T-helper 2 cell treated with Interferon-gamma antibody and Interleukin-4, amounts not matched to agents 5 μg/mL and 100 μg/mL, for 36 hours (primary cell): ENCODE results near the gene PPAT.
A peak's percentile ranks its signal among the peaks of the same experiment; 100 is the strongest.
"Not testable (repeated sequence)": the region's sequence is repeated elsewhere in the genome, so short reads cannot be mapped to it uniquely, and the experiment has no call there.

Source experiments
- DNase-seq: peaks from one replicate; pipeline ENCODE4 v3.0.0; 2021; ENCODE audit warnings: low spot score
- H3K27ac Mint-ChIP-seq: one replicate; pipeline ENCODE4 v1.8.0; 2021; ENCODE audit warnings: mild to moderate bottlenecking, mixed read lengths
- H3K27me3 Mint-ChIP-seq: one replicate; pipeline ENCODE4 v1.8.0; 2021; ENCODE audit warnings: low read depth, mixed read lengths
- H3K36me3 Mint-ChIP-seq: one replicate; pipeline ENCODE4 v1.8.0; 2021; ENCODE audit warnings: low read depth, mixed read lengths
- H3K4me1 Mint-ChIP-seq: one replicate; pipeline ENCODE4 v1.8.0; 2021; ENCODE audit warnings: low read depth, mixed read lengths
- H3K4me3 Mint-ChIP-seq: one replicate; pipeline ENCODE4 v1.8.0; 2022; ENCODE audit warnings: mild to moderate bottlenecking, moderate library complexity, mixed read lengths
- H3K9me3 Mint-ChIP-seq: one replicate; pipeline ENCODE4 v1.8.0; 2021; ENCODE audit warnings: mixed read lengths

PPAT gene

DNA sequence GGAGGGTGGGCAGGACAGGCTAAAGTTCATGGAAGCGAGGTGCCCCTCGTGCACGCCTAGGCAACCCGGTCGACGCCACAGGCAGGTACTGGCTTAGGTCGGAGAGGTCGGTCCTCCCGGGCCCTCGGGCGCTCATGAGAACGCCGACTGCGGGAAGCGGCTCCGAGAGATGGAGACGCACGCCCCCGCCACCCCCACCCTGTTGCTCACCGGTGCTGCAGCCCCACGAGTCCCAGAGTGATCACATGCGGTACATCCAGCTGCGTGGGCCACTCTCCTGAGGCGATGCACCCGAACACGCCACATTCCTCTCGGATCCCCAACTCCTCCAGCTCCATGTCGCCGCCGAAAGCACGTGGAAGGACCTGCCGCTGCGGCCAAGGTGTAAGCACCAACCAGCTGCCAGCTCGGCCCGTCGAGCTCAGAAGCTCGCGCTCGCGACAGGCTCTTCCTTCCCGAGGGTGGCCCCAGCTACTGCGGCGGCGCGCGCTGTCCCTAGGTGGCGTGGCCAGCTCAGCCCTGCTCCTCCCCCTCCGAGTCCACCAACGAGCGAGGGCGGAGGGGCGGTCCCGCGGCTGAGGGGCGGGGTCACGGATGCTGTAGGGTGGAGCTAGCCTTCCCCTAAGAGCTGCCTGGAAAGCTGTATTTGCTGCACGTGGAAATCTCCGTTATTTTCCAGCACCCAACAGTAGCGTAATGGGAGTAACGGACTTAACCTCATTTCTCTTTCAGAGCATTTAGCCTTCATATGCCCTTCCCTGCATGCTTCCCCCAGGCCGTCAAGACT lies at the start of gene PPAT:
TSS of gene PPAT (minus strand) at position 476 of the 787 bp plus-strand sequence. CDS start at position 338, 138 bp downstream.
- Mint-ChIP-seq H3K36me3 (peaks cover 14% of the 10 kb centered on the region), H3K9me3 (no peaks in the 10 kb centered on the region), H3K27me3 (no peaks in the 10 kb centered on the region), H3K4me3 (peak within 1 kb of the TSS; percentile 93), H3K27ac (peak within 1 kb of the TSS; percentile 97), H3K4me1 (peaks cover 30% of the 10 kb centered on the region)
- peak; percentile 96 for DNase-seq

- Mint-ChIP-seq H3K36me3 (peaks cover 49% of the 10 kb centered on the region), H3K4me1 (peaks cover 4% of the 10 kb centered on the region), H3K9me3 (no peaks in the 10 kb centered on the region), H3K27ac (no peak overlapping the region), H3K27me3 (no peaks in the 10 kb centered on the region), H3K4me3 (no peak overlapping the region)
- DNase-seq = no peak
These were observed 45.3 kb upstream of the PPAT start for GRCh38 chr4:56480691-56481090.

DNA sequence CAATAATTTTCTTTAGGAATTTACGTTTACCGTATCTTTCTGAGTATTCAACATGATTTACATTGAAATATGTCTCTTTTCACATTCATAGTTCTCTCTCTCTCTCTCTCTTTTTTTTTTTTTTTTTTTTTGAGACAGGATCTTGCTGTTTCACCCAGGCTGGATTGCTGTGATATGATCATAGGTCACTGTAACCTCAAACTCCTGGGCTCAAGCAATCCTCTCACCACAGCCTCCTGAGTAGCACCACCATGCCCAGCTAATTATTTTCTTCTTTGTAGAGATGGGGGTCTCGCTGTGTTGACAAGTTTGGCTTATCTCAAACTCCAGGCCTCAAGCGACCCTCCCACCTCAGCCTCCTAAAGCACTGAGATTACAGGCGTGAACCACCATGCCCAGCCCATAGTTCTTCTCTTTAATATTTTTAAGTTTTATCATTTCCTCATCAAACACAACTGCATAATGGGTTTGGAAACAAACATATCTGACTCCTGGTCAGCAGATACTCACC lies 41.8 kb upstream of the PPAT start:
- Mint-ChIP-seq H3K27ac (no peak overlapping the region), H3K27me3 (no peaks in the 10 kb centered on the region), H3K4me1 (peaks cover 6% of the 10 kb centered on the region), H3K36me3 (peaks cover 58% of the 10 kb centered on the region), H3K4me3 (no peak overlapping the region), H3K9me3 (no peaks in the 10 kb centered on the region)
- no peak for DNase-seq

DNA sequence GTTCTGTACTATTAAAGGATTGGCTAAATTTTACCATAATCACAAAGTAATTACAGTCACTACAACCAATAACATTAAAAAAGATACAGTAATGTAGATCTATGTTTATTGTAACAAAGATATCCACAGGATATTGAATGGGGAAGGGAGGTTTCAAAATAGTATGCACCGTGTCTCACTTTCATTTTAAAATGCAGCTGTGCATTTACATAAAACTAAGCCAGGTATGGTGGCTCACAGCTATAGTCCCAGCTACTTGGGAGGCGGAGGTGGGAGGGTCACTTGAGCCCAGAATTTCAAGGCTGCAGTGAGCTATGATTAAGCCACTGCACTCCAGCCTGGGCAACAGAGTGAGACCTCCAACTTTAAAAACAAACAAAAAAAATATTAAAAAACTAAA lies 40.5 kb upstream of the PPAT start:
- Mint-ChIP-seq H3K4me1 (peaks cover 8% of the 10 kb centered on the region), H3K36me3 (peaks cover 65% of the 10 kb centered on the region), H3K27ac (peak overlapping the region; percentile 15)

DNA sequence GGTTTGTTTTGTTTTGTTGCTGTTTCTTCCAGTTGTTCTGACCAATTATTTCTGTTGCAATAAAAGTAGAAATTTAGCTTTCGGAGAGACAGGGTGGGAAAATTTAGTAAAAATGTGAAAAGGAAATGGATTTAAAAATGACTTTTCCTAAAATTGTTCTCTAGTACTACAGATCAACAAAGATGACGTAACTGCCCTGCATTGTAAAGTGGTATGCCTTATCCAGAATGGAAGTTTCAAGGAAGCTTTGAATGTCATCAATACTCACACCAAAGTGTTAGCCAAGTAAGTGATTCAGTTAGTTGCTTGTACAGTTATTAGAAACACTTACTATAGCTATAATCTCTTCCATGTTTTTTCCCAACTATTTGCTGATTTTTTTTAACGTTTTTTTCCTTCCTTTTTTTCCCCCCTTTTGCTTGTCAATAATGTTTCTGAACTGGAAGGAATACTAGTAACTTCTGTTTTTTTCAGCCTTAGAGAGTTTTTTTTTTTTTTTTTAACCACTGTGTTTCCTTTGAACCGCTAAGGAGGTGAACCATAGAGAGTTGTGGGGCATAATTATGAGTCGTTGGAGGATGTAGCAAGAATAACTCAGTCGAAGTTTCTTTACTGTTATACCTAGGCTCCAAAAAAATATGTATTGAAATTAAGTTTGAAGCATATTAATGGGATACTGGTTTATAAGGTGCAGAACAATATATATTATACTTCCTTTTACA lies 34.2 kb upstream of the PPAT start:
- Mint-ChIP-seq H3K36me3 (peaks cover 59% of the 10 kb centered on the region), H3K9me3 (no peaks in the 10 kb centered on the region), H3K4me1 (peaks cover 41% of the 10 kb centered on the region), H3K27ac (peak overlapping the region; percentile 83), H3K27me3 (no peaks in the 10 kb centered on the region), H3K4me3 (peak overlapping the region; percentile 100)
- no peak for DNase-seq

More for the DNA sequence above, 40.5 kb upstream of the PPAT start:
- Mint-ChIP-seq H3K4me3 (no peak overlapping the region), H3K9me3 (no peaks in the 10 kb centered on the region), H3K27me3 (no peaks in the 10 kb centered on the region)
- no peak for DNase-seq

DNA sequence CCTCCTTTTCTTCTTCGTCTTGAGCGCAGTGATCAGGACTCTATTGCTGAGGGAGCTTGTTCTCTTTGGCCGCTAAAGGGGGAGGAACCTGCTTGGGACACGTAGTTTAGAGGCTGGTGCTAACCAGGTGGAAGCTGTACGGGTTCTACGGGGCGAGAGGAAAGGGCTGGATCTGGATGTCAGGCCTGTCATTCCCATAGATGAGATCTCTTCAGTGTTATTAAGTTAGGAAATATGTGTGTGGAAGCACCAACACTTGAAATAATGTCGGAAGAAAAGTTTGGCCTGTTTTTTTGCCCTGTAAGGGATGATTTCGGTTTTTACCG lies 32.6 kb upstream of the PPAT start:
- Mint-ChIP-seq H3K4me1 (peaks cover 45% of the 10 kb centered on the region), H3K4me3 (peak overlapping the region; percentile 100), H3K27me3 (no peaks in the 10 kb centered on the region), H3K9me3 (no peaks in the 10 kb centered on the region), H3K27ac (peak overlapping the region; percentile 98), H3K36me3 (peaks cover 54% of the 10 kb centered on the region)
- peak; percentile 36 for DNase-seq

DNA sequence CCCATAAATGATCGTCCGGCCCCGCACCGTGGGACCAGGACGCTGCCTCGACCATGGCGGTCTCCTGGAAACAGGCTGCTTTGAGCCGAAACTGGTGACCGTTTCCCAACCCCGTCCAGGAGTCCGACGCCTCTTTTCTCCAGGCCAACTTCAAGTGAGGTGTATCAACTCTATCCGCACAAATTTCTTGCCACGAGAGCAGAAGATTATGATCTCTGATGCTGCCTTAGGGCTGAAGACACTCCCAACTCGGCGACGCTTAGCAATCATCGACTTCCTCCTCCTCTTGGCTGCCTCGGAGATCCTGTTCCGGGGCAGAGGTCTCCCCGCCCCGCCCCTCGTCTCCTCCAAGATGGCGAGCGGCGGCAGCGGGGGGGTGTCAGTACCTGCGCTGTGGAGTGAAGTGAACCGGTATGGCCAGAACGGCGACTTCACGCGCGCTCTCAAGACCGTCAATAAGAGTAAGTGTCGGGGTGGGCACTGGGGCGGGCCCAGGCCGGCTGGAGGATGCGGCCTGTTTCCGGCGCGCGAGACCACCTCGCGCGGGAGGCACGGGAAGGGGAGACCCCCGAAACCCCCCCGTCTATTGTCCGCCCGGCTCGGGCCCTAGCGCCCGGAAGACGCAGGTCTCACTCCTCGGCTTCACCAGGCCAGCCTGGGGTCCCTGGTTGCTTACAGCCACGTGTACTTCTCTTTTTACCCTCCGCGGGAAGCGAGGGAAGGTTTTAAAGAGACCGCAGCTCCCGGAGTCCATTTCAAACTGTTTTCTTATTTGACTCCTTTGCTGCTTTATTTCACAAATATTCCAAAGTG lies 32.1 kb upstream of the PPAT start, which contains the start of gene SRP72:
TSS of gene SRP72 (plus strand) at position 334 of the 813 bp plus-strand sequence. CDS start at position 353, 19 bp downstream.
- Mint-ChIP-seq H3K27ac (peak within 1 kb of the TSS; percentile 98), H3K9me3 (no peaks in the 10 kb centered on the region), H3K27me3 (no peaks in the 10 kb centered on the region), H3K36me3 (peaks cover 51% of the 10 kb centered on the region), H3K4me1 (peaks cover 45% of the 10 kb centered on the region), H3K4me3 (peak within 1 kb of the TSS; percentile 100)
- peak; percentile 88 for DNase-seq

- no peaks in the 10 kb centered on the region for H3K27me3 Mint-ChIP-seq
- peaks cover 50% of the 10 kb centered on the region for H3K4me1 Mint-ChIP-seq
- no peaks in the 10 kb centered on the region for H3K9me3 Mint-ChIP-seq
- no peak for DNase-seq
- peak overlapping the region; percentile 98 for H3K27ac Mint-ChIP-seq
- H3K4me3 Mint-ChIP-seq = peak overlapping the region; percentile 100
- H3K36me3 Mint-ChIP-seq = peaks cover 54% of the 10 kb centered on the region
These were observed 31.5 kb upstream of the PPAT start for GRCh38 chr4:56466910-56467283.

GRCh38 chr4:56466296-56466761 lies 30.9 kb upstream of the PPAT start:
- H3K4me1 Mint-ChIP-seq = peaks cover 48% of the 10 kb centered on the region

DNA sequence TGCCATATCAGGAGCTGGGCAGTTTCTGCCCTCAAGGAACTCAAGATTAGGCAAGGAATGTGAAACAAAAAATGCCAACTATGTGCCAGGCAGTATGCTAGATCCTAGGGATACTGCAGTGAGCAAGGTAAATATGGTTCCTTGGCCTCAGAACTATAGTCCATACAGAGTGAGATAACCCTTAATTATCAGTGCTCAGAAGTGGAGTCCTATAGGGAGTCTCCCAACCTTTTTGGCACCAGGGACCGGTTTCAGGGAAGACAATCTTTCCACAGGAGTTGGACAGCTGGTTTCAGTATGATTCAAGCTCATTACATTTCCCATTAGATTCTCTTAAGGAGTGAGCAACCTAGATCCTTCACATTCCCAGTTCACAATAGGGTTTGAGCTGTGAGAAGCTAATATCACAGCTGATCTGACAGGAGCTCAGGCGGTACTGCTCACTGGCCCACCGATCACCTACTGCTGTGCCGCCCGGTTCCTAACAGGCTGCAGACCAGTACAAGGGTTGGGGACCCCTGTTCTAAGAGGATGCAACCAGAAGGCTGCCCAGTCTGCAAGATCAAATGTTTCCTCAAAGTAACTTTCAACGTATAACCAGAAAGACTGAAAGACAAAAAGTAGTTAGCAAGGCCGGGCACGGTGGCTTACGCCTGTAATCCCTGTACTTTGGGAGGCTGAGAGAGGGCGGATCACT lies 30.3 kb upstream of the PPAT start:
- Mint-ChIP-seq H3K36me3 (peaks cover 50% of the 10 kb centered on the region), H3K4me3 (peak overlapping the region; percentile 100), H3K27ac (peak overlapping the region; percentile 98), H3K27me3 (no peaks in the 10 kb centered on the region), H3K4me1 (peaks cover 48% of the 10 kb centered on the region), H3K9me3 (no peaks in the 10 kb centered on the region)
- no peak for DNase-seq

More at GRCh38 chr4:56466296-56466761, 30.9 kb upstream of the PPAT start:
- H3K4me3 Mint-ChIP-seq = peak overlapping the region; percentile 100
- DNase-seq = peak; percentile 32
- not testable (repeated sequence) for H3K9me3 Mint-ChIP-seq, H3K27me3 Mint-ChIP-seq
- H3K36me3 Mint-ChIP-seq = peaks cover 51% of the 10 kb centered on the region
- peak overlapping the region; percentile 98 for H3K27ac Mint-ChIP-seq

DNA sequence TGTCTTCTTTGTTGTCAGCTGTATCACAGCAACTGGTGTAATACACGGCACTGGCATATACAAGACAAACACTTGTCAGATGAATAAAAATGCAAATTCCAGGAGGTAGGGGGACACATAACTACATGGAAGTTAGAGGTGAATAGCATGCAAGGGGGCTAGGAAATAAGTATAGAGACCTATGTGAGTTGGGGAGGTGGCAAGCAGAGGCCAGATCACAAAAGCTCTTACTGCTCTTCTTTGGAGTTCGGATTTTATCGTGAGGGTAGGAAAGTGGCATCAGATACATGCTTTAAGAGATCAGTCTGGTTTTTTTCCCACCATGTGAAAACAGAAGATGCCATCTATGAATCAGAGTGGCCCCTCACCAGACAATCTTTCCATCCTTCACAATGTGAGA lies 29.2 kb upstream of the PPAT start:
- Mint-ChIP-seq H3K36me3 (peaks cover 53% of the 10 kb centered on the region), H3K4me1 (peaks cover 43% of the 10 kb centered on the region), H3K9me3 (no peaks in the 10 kb centered on the region), H3K4me3 (no peak overlapping the region), H3K27ac (no peak overlapping the region), H3K27me3 (no peaks in the 10 kb centered on the region)
- DNase-seq = no peak

DNA sequence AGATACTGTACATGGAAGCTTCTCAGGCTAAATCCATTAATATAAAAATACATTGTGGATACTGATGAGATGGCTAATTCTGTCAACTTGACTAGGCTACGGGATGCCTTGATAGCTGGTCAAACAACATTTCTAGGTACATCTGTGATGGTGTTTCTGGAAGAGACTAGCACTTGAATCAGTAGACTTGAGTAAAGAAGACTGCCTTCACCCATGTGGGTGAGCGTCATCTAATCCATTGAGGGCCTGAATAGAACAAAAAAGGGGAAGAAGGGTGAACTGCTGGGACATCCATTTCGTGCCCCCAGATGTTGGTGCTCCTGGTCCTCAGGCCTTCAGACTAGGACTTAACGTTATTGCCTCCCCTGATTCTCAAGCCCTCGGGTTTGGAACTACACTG lies 28.3 kb upstream of the PPAT start:
- Mint-ChIP-seq H3K9me3 (no peaks in the 10 kb centered on the region), H3K4me1 (peaks cover 36% of the 10 kb centered on the region), H3K27ac (no peak overlapping the region), H3K36me3 (peaks cover 54% of the 10 kb centered on the region), H3K4me3 (no peak overlapping the region), H3K27me3 (no peaks in the 10 kb centered on the region)
- DNase-seq = no peak

- DNase-seq = no peak
- peaks cover 28% of the 10 kb centered on the region for H3K4me1 Mint-ChIP-seq
- no peak overlapping the region for H3K27ac Mint-ChIP-seq
- H3K36me3 Mint-ChIP-seq = peaks cover 47% of the 10 kb centered on the region
- no peaks in the 10 kb centered on the region for H3K9me3 Mint-ChIP-seq
- no peak overlapping the region for H3K4me3 Mint-ChIP-seq
- H3K27me3 Mint-ChIP-seq = no peaks in the 10 kb centered on the region
These were observed 26.7 kb upstream of the PPAT start for GRCh38 chr4:56462157-56462556.
